GM23338 (cell line): ENCODE data around the gene IHH. TPM values are rescaled to one million over a fixed set of nuclear protein-coding genes. Genes with fewer than 3 reads are reported as not detected.

Experiments used
- ATAC-seq: fragments of 200-7000 bp; cut with Tn5 transposase; 3 replicates; pipeline ENCODE4 v1.9.1; 2020
- DNase-seq: peaks from one replicate; pipeline ENCODE4 v3.0.0-alpha.2; 2015; ENCODE audit warnings: low spot score
- H2AFZ ChIP-seq: fragments of 200-600 bp; sonication (generic); 2 replicates; pipeline ENCODE4 v1.8.0; 2016; ENCODE audit warnings: antibody characterized with exemption, mild to moderate bottlenecking, moderate library complexity
- H3F3A ChIP-seq: fragments of 200-600 bp; sonication (generic); replicated peaks from 2 replicates; pipeline ENCODE4 v1.8.0; 2017; ENCODE audit warnings: antibody characterized with exemption, mixed run types, low read depth
- H3K27ac ChIP-seq: fragments of 200-600 bp; sonication (generic); 2 replicates; pipeline ENCODE4 v1.6.1; 2016; ENCODE audit warnings: low read depth
- H3K27me3 ChIP-seq: fragments of 200-600 bp; sonication (generic); 2 replicates; pipeline ENCODE4 v1.8.0; 2016; ENCODE audit warnings: mild to moderate bottlenecking, mixed run types, moderate library complexity; ENCODE audit not compliant: insufficient read depth
- H3K36me3 ChIP-seq: fragments of 200-600 bp; sonication (generic); 2 replicates; pipeline ENCODE4 v1.8.0; 2016; ENCODE audit warnings: mild to moderate bottlenecking; ENCODE audit not compliant: insufficient read depth
- H3K4me1 ChIP-seq: fragments of 200-600 bp; sonication (generic); 2 replicates; pipeline ENCODE4 v1.8.0; 2016; ENCODE audit warnings: mild to moderate bottlenecking, moderate library complexity; ENCODE audit not compliant: insufficient read depth
- H3K4me2 ChIP-seq: fragments of 200-600 bp; sonication (generic); 2 replicates; pipeline ENCODE4 v1.7.1; 2017; ENCODE audit warnings: mixed run types
- H3K4me3 ChIP-seq: fragments of 200-600 bp; sonication (generic); 2 replicates; pipeline ENCODE4 v1.6.1; 2016; ENCODE audit warnings: mixed run types
- H3K79me2 ChIP-seq: fragments of 200-600 bp; sonication (generic); replicated peaks from 2 replicates; pipeline ENCODE4 v1.8.0; 2017; ENCODE audit warnings: mild to moderate bottlenecking; ENCODE audit not compliant: insufficient read depth
- H3K9me2 ChIP-seq: fragments of 200-600 bp; sonication (generic); 2 replicates; pipeline ENCODE4 v1.8.0; 2017; ENCODE audit not compliant: insufficient read depth
- H4K20me1 ChIP-seq: fragments of 200-600 bp; sonication (generic); replicated peaks from 2 replicates; pipeline ENCODE4 v1.8.0; 2017; ENCODE audit warnings: mild to moderate bottlenecking; ENCODE audit not compliant: insufficient read depth
- H3K27ac Mint-ChIP-seq: 2 replicates; pipeline ENCODE4 v1.8.0; 2020; ENCODE audit warnings: inconsistent platforms, mild to moderate bottlenecking, moderate library complexity, mixed read lengths
- H3K27me3 Mint-ChIP-seq: 3 replicates; pipeline ENCODE4 v1.8.0; 2022; ENCODE audit warnings: low read depth, mild to moderate bottlenecking, moderate library complexity, mixed read lengths, inconsistent platforms; ENCODE audit not compliant: insufficient read depth, poor library complexity
- H3K36me3 Mint-ChIP-seq: 3 replicates; pipeline ENCODE4 v1.8.0; 2021; ENCODE audit warnings: low read depth, mild to moderate bottlenecking, inconsistent platforms, moderate library complexity, mixed read lengths
- H3K4me1 Mint-ChIP-seq: 3 replicates; pipeline ENCODE4 v1.8.0; 2020; ENCODE audit warnings: mild to moderate bottlenecking, inconsistent platforms, mixed read lengths
- H3K4me3 Mint-ChIP-seq: 3 replicates; pipeline ENCODE4 v1.8.0; 2021; ENCODE audit warnings: moderate library complexity, mild to moderate bottlenecking, inconsistent platforms, mixed read lengths
- H3K9me3 Mint-ChIP-seq: 3 replicates; pipeline ENCODE4 v1.8.0; 2020; ENCODE audit warnings: moderate library complexity, mild to moderate bottlenecking, inconsistent platforms, mixed read lengths
- JUNB ChIP-seq: IDR thresholded peaks from one replicate; pipeline ENCODE4 v1.6.1; 2016; ENCODE audit warnings: antibody characterized with exemption; ENCODE audit not compliant: unreplicated experiment
- NANOG ChIP-seq: IDR thresholded peaks from 2 replicates; pipeline ENCODE4 v1.6.1; 2016; ENCODE audit warnings: antibody characterized with exemption, borderline replicate concordance
- POLR2AphosphoS5 ChIP-seq: IDR thresholded peaks from 2 replicates; pipeline ENCODE4 v1.6.1; 2016; ENCODE audit warnings: antibody characterized with exemption, low read depth
- STAT1 ChIP-seq: IDR thresholded peaks from one replicate; pipeline ENCODE4 v1.6.1; 2016; ENCODE audit warnings: antibody characterized with exemption; ENCODE audit not compliant: unreplicated experiment
- ZNF114 ChIP-seq: fragments of 250-450 bp; sonication (Bioruptor Pico); IDR thresholded peaks from 2 replicates; pipeline ENCODE4 v1.5.0; 2020; ENCODE audit warnings: mild to moderate bottlenecking, moderate library complexity
- ZNF331 ChIP-seq: fragments of 250-450 bp; sonication (Bioruptor Pico); IDR thresholded peaks from 2 replicates; pipeline ENCODE4 v1.5.0; 2020; ENCODE audit warnings: low read depth, mild to moderate bottlenecking, moderate library complexity
- polyA plus RNA-seq: library from polyadenylated mRNA; unstranded; fragments of >200 nt; fragmentation: Nextera tagmentation; extraction: Ambion mirVana; gene quantifications from 2 replicates; pipeline ENCODE4 v1.2.1, GENCODE V29; 2016
- total RNA-seq: library from RNA; depleted of rRNA; stranded (reverse); fragments of >200 nt; shearing (Covaris generic); gene quantifications from 2 replicates; pipeline ENCODE4 v1.2.3, GENCODE V29; 2014
- TF ChIP-seq, protein P1 (sequence below): IDR thresholded peaks from 2 replicates; pipeline ENCODE4 v1.6.1; 2016; ENCODE audit warnings: antibody characterized with exemption
- TF ChIP-seq, protein P2 (sequence below), 2 experiments: fragments of 200-600 bp in 1 of 2; sonication (generic) in 1 of 2; conservative IDR thresholded peaks; 2 replicates each; pipeline versions ENCODE4 v1.5.1 to v1.6.1; 2016 to 2017; ENCODE audit warnings: antibody characterized with exemption in 2 of 2, low read depth in 2 of 2, mild to moderate bottlenecking in 2 of 2, moderate library complexity in 1 of 2
- TF ChIP-seq, protein P3 (sequence below): fragments of 250-450 bp; sonication (Bioruptor Pico); IDR thresholded peaks from 2 replicates; pipeline ENCODE4 v1.5.0; 2020; ENCODE audit warnings: mild to moderate bottlenecking, moderate library complexity

IHH gene
- total and polyA plus RNA-seq, 2 experiments from 2014 or later, result not detected

DNA sequence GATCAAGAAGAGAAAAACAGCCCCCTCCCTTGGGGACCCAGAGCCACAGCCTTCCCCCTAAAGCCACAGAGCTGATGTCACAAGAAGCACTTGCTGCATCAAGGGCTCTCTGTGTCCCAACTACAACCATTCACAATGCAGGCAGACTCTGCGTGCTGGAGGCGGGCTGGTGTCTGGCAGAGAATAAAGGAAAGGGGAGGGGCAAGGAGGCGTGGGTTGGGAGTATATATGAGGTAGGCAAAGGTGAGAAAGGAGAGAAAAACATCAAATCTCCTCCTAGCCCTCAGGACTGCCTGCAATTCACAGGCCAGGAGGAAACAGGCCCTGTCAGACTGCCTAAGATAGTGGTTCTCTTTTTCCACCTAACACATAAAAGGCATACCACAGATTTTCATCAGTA is 48.8 kb upstream of the IHH start:
- Histone ChIP-seq H3K27me3 (no peaks in the 10 kb centered on the region), H3K4me1 (no peaks in the 10 kb centered on the region), H3K79me2 (no peaks in the 10 kb centered on the region), H3K36me3 (no peaks in the 10 kb centered on the region), H3F3A (no peaks in the 10 kb centered on the region), H3K4me3 (no peak overlapping the region), H4K20me1 (no peaks in the 10 kb centered on the region; the same call in 1 of the 2 replicates), H3K27ac (no peak overlapping the region), H3K4me2 (no peak overlapping the region), H2AFZ (no peak overlapping the region), H3K9me2 (no peaks in the 10 kb centered on the region)
- ATAC-seq (peak; percentile 99), DNase-seq (peak; percentile 84)
- peaks cover 2% of the 10 kb centered on the region for H3K27me3 Mint-ChIP-seq
- TF ChIP-seq, protein P1, sequence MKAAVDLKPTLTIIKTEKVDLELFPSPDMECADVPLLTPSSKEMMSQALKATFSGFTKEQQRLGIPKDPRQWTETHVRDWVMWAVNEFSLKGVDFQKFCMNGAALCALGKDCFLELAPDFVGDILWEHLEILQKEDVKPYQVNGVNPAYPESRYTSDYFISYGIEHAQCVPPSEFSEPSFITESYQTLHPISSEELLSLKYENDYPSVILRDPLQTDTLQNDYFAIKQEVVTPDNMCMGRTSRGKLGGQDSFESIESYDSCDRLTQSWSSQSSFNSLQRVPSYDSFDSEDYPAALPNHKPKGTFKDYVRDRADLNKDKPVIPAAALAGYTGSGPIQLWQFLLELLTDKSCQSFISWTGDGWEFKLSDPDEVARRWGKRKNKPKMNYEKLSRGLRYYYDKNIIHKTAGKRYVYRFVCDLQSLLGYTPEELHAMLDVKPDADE, result no peak
- TF ChIP-seq ZNF114, result no peak
- TF ChIP-seq, protein P2, sequence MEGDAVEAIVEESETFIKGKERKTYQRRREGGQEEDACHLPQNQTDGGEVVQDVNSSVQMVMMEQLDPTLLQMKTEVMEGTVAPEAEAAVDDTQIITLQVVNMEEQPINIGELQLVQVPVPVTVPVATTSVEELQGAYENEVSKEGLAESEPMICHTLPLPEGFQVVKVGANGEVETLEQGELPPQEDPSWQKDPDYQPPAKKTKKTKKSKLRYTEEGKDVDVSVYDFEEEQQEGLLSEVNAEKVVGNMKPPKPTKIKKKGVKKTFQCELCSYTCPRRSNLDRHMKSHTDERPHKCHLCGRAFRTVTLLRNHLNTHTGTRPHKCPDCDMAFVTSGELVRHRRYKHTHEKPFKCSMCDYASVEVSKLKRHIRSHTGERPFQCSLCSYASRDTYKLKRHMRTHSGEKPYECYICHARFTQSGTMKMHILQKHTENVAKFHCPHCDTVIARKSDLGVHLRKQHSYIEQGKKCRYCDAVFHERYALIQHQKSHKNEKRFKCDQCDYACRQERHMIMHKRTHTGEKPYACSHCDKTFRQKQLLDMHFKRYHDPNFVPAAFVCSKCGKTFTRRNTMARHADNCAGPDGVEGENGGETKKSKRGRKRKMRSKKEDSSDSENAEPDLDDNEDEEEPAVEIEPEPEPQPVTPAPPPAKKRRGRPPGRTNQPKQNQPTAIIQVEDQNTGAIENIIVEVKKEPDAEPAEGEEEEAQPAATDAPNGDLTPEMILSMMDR (conservative IDR thresholded peaks at IDR 0.05; ENCODE audit: low read depth in 2 of 2), result 0 out of 4 replicates have a peak, but pooled peaks of 1 of the 2 experiments have one; percentile 0
- no peak overlapping the region for H3K4me3 Mint-ChIP-seq
- H3K36me3 Mint-ChIP-seq, result no peaks in the 10 kb centered on the region
- peak overlapping the region; percentile 56 for H3K27ac Mint-ChIP-seq
- no peaks in the 10 kb centered on the region for H3K9me3 Mint-ChIP-seq
- peaks cover 12% of the 10 kb centered on the region for H3K4me1 Mint-ChIP-seq

DNA sequence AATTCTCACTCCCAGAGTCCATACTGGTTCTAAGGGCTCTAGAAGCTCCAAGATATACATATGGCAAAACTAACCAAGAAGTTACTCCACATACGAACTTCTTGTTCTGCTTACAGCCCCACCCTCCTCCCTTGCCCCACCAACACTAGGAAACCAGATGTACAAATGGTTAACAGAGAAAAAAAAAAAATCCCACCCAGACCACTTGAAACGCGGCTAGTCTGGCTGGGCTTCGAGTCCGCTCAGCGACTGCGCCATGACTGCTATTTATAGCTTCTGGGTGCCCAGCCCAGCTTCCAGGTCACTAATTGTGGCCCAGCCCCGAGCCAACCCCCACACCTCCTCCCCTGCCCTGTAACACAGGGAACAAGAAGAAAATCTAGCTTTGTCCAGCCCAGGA is 47.0 kb upstream of the IHH start:
- no peak overlapping the region for H3K4me3 ChIP-seq
- no peaks in the 10 kb centered on the region for H3K9me3 Mint-ChIP-seq
- no peak for ATAC-seq
- H3K4me3 Mint-ChIP-seq, result no peak overlapping the region
- H3K4me1 Mint-ChIP-seq, result peaks cover 12% of the 10 kb centered on the region
- H2AFZ ChIP-seq, result no peak overlapping the region
- no peaks in the 10 kb centered on the region for H3K9me2 ChIP-seq
- H3K79me2 ChIP-seq, result no peaks in the 10 kb centered on the region
- H3K27ac Mint-ChIP-seq, result no peak overlapping the region
- no peaks in the 10 kb centered on the region for H3F3A ChIP-seq
- H3K27me3 Mint-ChIP-seq, result peaks cover 2% of the 10 kb centered on the region
- H3K4me1 ChIP-seq, result no peaks in the 10 kb centered on the region
- H3K4me2 ChIP-seq, result no peak overlapping the region
- no peak overlapping the region for H3K27ac ChIP-seq
- DNase-seq, result no peak
- H3K36me3 Mint-ChIP-seq, result no peaks in the 10 kb centered on the region; the same call in 2 of the 3 replicates
- H3K27me3 ChIP-seq, result no peaks in the 10 kb centered on the region
- no peaks in the 10 kb centered on the region for H3K36me3 ChIP-seq
- H4K20me1 ChIP-seq, result no peaks in the 10 kb centered on the region; the same call in 1 of the 2 replicates
- TF ChIP-seq POLR2AphosphoS5 (no peak), ZNF331 (CRISPR knock-in tag) (no peak), ZNF114 (no peak), JUNB (no peak), STAT1 (no peak), NANOG (no peak)
- TF ChIP-seq, protein P1, result no peak
- TF ChIP-seq, protein P2 (conservative IDR thresholded peaks at IDR 0.05; ENCODE audit: low read depth in 2 of 2), result no peak
- TF ChIP-seq, protein P3, sequence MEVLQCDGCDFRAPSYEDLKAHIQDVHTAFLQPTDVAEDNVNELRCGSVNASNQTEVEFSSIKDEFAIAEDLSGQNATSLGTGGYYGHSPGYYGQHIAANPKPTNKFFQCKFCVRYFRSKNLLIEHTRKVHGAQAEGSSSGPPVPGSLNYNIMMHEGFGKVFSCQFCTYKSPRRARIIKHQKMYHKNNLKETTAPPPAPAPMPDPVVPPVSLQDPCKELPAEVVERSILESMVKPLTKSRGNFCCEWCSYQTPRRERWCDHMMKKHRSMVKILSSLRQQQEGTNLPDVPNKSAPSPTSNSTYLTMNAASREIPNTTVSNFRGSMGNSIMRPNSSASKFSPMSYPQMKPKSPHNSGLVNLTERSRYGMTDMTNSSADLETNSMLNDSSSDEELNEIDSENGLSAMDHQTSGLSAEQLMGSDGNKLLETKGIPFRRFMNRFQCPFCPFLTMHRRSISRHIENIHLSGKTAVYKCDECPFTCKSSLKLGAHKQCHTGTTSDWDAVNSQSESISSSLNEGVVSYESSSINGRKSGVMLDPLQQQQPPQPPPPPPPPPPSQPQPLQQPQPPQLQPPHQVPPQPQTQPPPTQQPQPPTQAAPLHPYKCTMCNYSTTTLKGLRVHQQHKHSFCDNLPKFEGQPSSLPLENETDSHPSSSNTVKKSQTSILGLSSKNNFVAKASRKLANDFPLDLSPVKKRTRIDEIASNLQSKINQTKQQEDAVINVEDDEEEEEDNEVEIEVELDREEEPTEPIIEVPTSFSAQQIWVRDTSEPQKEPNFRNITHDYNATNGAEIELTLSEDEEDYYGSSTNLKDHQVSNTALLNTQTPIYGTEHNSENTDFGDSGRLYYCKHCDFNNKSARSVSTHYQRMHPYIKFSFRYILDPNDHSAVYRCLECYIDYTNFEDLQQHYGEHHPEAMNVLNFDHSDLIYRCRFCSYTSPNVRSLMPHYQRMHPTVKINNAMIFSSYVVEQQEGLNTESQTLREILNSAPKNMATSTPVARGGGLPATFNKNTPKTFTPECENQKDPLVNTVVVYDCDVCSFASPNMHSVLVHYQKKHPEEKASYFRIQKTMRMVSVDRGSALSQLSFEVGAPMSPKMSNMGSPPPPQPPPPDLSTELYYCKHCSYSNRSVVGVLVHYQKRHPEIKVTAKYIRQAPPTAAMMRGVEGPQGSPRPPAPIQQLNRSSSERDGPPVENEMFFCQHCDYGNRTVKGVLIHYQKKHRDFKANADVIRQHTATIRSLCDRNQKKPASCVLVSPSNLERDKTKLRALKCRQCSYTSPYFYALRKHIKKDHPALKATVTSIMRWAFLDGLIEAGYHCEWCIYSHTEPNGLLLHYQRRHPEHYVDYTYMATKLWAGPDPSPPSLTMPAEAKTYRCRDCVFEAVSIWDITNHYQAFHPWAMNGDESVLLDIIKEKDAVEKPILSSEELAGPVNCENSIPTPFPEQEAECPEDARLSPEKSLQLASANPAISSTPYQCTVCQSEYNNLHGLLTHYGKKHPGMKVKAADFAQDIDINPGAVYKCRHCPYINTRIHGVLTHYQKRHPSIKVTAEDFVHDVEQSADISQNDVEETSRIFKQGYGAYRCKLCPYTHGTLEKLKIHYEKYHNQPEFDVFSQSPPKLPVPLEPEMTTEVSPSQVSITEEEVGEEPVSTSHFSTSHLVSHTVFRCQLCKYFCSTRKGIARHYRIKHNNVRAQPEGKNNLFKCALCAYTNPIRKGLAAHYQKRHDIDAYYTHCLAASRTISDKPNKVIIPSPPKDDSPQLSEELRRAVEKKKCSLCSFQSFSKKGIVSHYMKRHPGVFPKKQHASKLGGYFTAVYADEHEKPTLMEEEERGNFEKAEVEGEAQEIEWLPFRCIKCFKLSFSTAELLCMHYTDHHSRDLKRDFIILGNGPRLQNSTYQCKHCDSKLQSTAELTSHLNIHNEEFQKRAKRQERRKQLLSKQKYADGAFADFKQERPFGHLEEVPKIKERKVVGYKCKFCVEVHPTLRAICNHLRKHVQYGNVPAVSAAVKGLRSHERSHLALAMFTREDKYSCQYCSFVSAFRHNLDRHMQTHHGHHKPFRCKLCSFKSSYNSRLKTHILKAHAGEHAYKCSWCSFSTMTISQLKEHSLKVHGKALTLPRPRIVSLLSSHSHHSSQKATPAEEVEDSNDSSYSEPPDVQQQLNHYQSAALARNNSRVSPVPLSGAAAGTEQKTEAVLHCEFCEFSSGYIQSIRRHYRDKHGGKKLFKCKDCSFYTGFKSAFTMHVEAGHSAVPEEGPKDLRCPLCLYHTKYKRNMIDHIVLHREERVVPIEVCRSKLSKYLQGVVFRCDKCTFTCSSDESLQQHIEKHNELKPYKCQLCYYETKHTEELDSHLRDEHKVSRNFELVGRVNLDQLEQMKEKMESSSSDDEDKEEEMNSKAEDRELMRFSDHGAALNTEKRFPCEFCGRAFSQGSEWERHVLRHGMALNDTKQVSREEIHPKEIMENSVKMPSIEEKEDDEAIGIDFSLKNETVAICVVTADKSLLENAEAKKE (CRISPR knock-in tag), result no peak
